PC-3 (cell line): ENCODE results near the gene CD2AP. TPM values are rescaled to one million over a fixed set of nuclear protein-coding genes. Genes with fewer than 3 reads are reported as not detected.

Experiments used
- ATAC-seq: fragments of 200-7000 bp; cut with Tn5 transposase; 2 replicates; pipeline ENCODE4 v1.9.1; 2020; ENCODE audit warnings: mild to moderate bottlenecking, moderate library complexity
- BruUV-seq: library from RNA; stranded (reverse); fragments of 400-500 nt; replicated peaks from 2 replicates; lab custom pipeline; 2021; lab: Mats Ljungman, UMichigan
- CTCF ChIA-PET: fragments of 300-600 bp; sonication (Branson Sonifier 250); formaldehyde crosslinking; loops from one replicate; lab custom pipeline; 2022; ENCODE audit warnings: antibody characterized with exemption; lab: Charles Lee
- POLR2A ChIA-PET: fragments of 300-600 bp; sonication (Branson Sonifier 250); formaldehyde crosslinking; loops from one replicate; lab custom pipeline; 2022; ENCODE audit warnings: antibody characterized with exemption; ENCODE audit not compliant: unreplicated experiment; lab: Charles Lee
- DNase-seq: peaks from one replicate; pipeline ENCODE4 v3.0.0-alpha.2; 2015
- H2AFZ ChIP-seq: fragments of 300-600 bp; sonication (generic); 2 replicates; pipeline ENCODE4 v1.6.0; 2016; ENCODE audit warnings: antibody characterized with exemption, low read length
- H3F3A ChIP-seq: fragments of 300-600 bp; sonication (generic); one replicate; pipeline ENCODE4 v1.6.0; 2017; ENCODE audit warnings: antibody characterized with exemption, low read length, control low read depth, mild to moderate bottlenecking; ENCODE audit not compliant: unreplicated experiment
- H3K27ac ChIP-seq: fragments of 300-600 bp; sonication (generic); 2 replicates; pipeline ENCODE4 v1.5.1; 2016; ENCODE audit warnings: mild to moderate bottlenecking, low read length
- H3K27me3 ChIP-seq: fragments of 300-600 bp; sonication (generic); 2 replicates; pipeline ENCODE4 v1.6.1; 2016; ENCODE audit warnings: low read length, mixed read lengths
- H3K36me3 ChIP-seq: fragments of 300-600 bp; sonication (generic); 2 replicates; pipeline ENCODE4 v1.6.1; 2016; ENCODE audit warnings: low read depth, mixed run types, low read length, mixed read lengths
- H3K4me1 ChIP-seq: fragments of 300-600 bp; sonication (generic); 2 replicates; pipeline ENCODE4 v1.5.1; 2016; ENCODE audit warnings: low read length; ENCODE audit not compliant: insufficient read depth
- H3K4me2 ChIP-seq: fragments of 300-600 bp; sonication (generic); 2 replicates; pipeline ENCODE4 v1.6.0; 2016; ENCODE audit warnings: low read length
- H3K4me3 ChIP-seq: fragments of 300-600 bp; sonication (generic); 2 replicates; pipeline ENCODE4 v1.5.1; 2016; ENCODE audit warnings: mild to moderate bottlenecking, low read length, mixed read lengths
- H3K79me2 ChIP-seq: fragments of 300-600 bp; sonication (generic); 2 replicates; pipeline ENCODE4 v1.6.1; 2017; ENCODE audit warnings: low read length, mixed read lengths
- H3K9ac ChIP-seq: fragments of 300-600 bp; sonication (generic); 2 replicates; pipeline ENCODE4 v1.6.0; 2016; ENCODE audit warnings: mild to moderate bottlenecking, low read length
- H3K9me2 ChIP-seq: fragments of 300-600 bp; sonication (generic); replicated peaks from 2 replicates; pipeline ENCODE4 v1.6.1; 2016; ENCODE audit warnings: mixed run types, low read length, mixed read lengths
- H3K9me3 ChIP-seq: fragments of 300-600 bp; sonication (generic); 2 replicates; pipeline ENCODE4 v1.6.1; 2016; ENCODE audit warnings: low read length, mixed read lengths
- H4K20me1 ChIP-seq: fragments of 300-600 bp; sonication (generic); 2 replicates; pipeline ENCODE4 v1.6.1; 2016; ENCODE audit warnings: low read length, mixed read lengths
- CTCF ChIP-seq: fragments of 300-600 bp; sonication (generic); conservative IDR thresholded peaks from 2 replicates; pipeline ENCODE4 v1.5.1; 2017; ENCODE audit warnings: antibody characterized with exemption, low read depth, mild to moderate bottlenecking, low read length
- EZH2 ChIP-seq: fragments of 300-600 bp; sonication (generic); IDR thresholded peaks from one replicate; pipeline ENCODE4 v1.6.1; 2017; ENCODE audit warnings: antibody characterized with exemption, mild to moderate bottlenecking, low read length; ENCODE audit not compliant: unreplicated experiment
- EZH2phosphoT487 ChIP-seq: fragments of 300-600 bp; sonication (generic); IDR thresholded peaks from 2 replicates; pipeline ENCODE4 v1.6.1; 2018; ENCODE audit warnings: mild to moderate bottlenecking, antibody characterized with exemption, low read length, borderline replicate concordance
- intact Hi-C: fragments of 100-400 bp; cut with micrococcal nuclease; formaldehyde crosslinking; loops from 2 replicates; pipeline ENCODE4 v1.9.0; 2023
- total RNA-seq: library from RNA; depleted of rRNA; stranded (reverse); fragments of >200 nt; gene quantifications from 2 replicates; pipeline ENCODE4 v1.2.3, GENCODE V29; 2014

Gene CD2AP
- total RNA-seq, 1 experiment from 2014 or later, result 16.2 TPM

GRCh38 chr6:47495207-47495606 lies 17.6 kb downstream of the CD2AP start:
- TF ChIP-seq EZH2phosphoT487 (no peak), CTCF (no peak), EZH2 (no peak)
- Histone ChIP-seq H3K4me2 (no peak overlapping the region), H3K4me3 (no peak overlapping the region), H3K36me3 (no peaks in the 10 kb centered on the region), H2AFZ (no peak overlapping the region), H3K9me3 (no peaks in the 10 kb centered on the region), H3K27me3 (no peaks in the 10 kb centered on the region), H3K27ac (no peak overlapping the region), H3K4me1 (no peaks in the 10 kb centered on the region), H3K79me2 (peaks cover 100% of the 10 kb centered on the region), H3K9me2 (no peaks in the 10 kb centered on the region), H3F3A (no peaks in the 10 kb centered on the region), H3K9ac (no peak overlapping the region), H4K20me1 (peaks cover 22% of the 10 kb centered on the region)
- POLR2A ChIA-PET, result no interaction called here
- CTCF ChIA-PET, result no interaction called here
- no peak for ATAC-seq
- BruUV-seq, result no TSS peak
- no peak for DNase-seq
- intact Hi-C loops, result no loop called here

DNA sequence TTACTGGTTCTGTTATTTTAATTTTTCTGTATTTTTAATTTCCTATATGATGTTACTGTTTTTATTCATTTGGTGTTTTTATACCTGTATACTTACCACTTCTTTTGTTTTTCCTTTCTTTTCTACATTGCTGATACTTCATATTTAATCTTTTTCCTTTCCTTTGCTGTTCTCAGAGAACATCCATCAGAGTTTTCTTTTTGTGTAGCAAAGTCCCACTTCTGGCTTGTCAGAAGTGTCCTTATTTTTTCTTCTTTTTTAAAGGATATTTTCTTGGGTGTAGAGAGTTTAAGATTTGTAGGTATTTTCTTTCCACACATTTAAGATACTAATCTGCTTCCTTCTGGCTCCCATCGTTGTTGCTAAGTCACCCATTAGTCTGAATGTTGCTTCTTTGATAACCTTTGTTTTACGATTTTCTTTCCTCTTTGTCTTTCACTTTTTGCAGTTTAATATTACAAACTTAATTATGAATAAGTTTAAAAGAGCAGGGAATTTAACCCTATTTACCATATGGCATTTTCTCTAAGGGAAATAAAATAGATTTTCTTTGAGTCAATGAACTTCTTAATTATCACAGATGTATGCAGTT lies 18.5 kb downstream of the CD2AP start:
- intact Hi-C loops, result no loop called here
- Histone ChIP-seq H3K79me2 (peaks cover 100% of the 10 kb centered on the region), H3K4me3 (no peak overlapping the region), H3K27me3 (no peaks in the 10 kb centered on the region), H4K20me1 (peaks cover 22% of the 10 kb centered on the region), H3K27ac (no peak overlapping the region), H3K9ac (no peak overlapping the region), H3K9me2 (no peaks in the 10 kb centered on the region), H3K4me2 (no peak overlapping the region), H3K4me1 (no peaks in the 10 kb centered on the region), H3K9me3 (no peaks in the 10 kb centered on the region), H3K36me3 (no peaks in the 10 kb centered on the region), H3F3A (no peaks in the 10 kb centered on the region), H2AFZ (no peak overlapping the region)
- no peak for DNase-seq
- no TSS peak for BruUV-seq
- ChIA-PET POLR2A (no interaction called here), CTCF (no interaction called here)
- ATAC-seq, result no peak
- TF ChIP-seq CTCF (no peak), EZH2phosphoT487 (no peak), EZH2 (no peak)

DNA sequence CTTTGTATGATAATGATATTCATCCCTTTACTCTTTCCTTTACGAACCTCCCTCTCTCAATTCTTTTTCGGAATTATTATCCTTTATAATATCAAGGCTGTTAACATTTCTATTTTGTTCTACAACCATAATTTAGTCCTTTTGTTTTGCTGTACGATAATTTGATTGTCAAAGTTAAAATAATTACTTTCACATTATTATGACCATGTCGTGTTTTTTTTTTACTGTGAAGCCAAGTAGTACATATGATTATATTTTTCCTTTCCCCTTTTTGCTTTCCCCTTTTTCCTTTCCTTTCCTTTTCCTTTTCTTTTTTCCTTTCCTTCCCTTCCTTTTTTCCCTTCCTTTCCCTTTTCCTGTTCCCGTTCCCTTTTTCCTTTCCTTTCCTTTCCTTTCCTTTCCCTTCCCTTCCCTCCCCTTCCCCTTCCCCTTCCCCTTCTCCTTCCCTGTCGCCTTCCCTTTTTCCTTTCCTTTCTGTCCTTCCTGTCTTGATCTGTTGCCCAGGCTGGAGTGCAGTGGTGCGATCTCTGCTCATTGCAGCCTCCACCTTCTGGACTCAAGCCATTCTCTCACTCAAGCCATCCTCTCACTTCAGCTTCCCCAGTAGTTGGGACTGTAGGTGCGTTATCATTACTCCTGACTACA lies 19.5 kb downstream of the CD2AP start:
- ChIA-PET POLR2A (no interaction called here), CTCF (no interaction called here)
- no peaks in the 10 kb centered on the region for H3K36me3 ChIP-seq
- H4K20me1 ChIP-seq, result peaks cover 22% of the 10 kb centered on the region
- H3K9ac ChIP-seq, result no peak overlapping the region
- H3K27ac ChIP-seq, result no peak overlapping the region
- H3K4me3 ChIP-seq, result no peak overlapping the region
- ATAC-seq (no peak), DNase-seq (no peak)
- H2AFZ ChIP-seq, result no peak overlapping the region
- no TSS peak for BruUV-seq
- H3F3A ChIP-seq, result no peaks in the 10 kb centered on the region
- intact Hi-C loops, result no loop called here
- no peaks in the 10 kb centered on the region for H3K9me2 ChIP-seq
- H3K27me3 ChIP-seq, result no peaks in the 10 kb centered on the region
- H3K79me2 ChIP-seq, result peaks cover 100% of the 10 kb centered on the region
- no peak overlapping the region for H3K4me2 ChIP-seq
- no peaks in the 10 kb centered on the region for H3K9me3 ChIP-seq
- TF ChIP-seq CTCF (no peak), EZH2phosphoT487 (no peak), EZH2 (no peak)
- H3K4me1 ChIP-seq, result no peaks in the 10 kb centered on the region
